ENCODE measurements around the gene PAQR6.

GRCh38 chr1:156200044-156200443 lies 47.8 kb downstream of the PAQR6 start:
- TF ChIP-seq CTCF (IDR thresholded peaks at IDR 0.05) (no peak), POLR2A (IDR thresholded peaks at IDR 0.05) (no peak), POLR2AphosphoS5 (IDR thresholded peaks at IDR 0.05; ENCODE audit: insufficient read depth in 1 of 2, low read depth in 1 of 2) (no peak)
